ENCODE data around the gene ALDOC. TPM values are rescaled to one million over a fixed set of nuclear protein-coding genes. Genes with fewer than 3 reads are reported as not detected.

The ALDOC gene
- total and polyA plus RNA-seq, 10 donors, result 16.9 to 64.4 (median 31.6) TPM

GRCh38 chr17:28538296-28538895, 38.3 kb downstream of the ALDOC start:
- TF ChIP-seq POLR2A (IDR thresholded peaks at IDR 0.05) (no peak), POLR2AphosphoS5 (IDR thresholded peaks at IDR 0.05) (no peak), CTCF (IDR thresholded peaks at IDR 0.05 in 8 of 11, conservative IDR thresholded peaks at IDR 0.05 in 3 of 11) (no peak)
- H3K4me3 ChIP-seq, result no peak overlapping the region
- no peaks in the 10 kb centered on the region for H3K4me1 ChIP-seq
- H3K27me3 ChIP-seq (replicated peaks in 1 of 7), result no peaks in the 10 kb centered on the region
- WGBS, 5 donors, result 83 to 90% (median 89%) methylated on average over 11 to 14 of the region's 14 CpGs
- intact Hi-C loops (cut with DNase I; ENCODE audit: low total_unique reads), result no loop called here
- DNase-seq, result no peak
- no peak overlapping the region for H3K27ac ChIP-seq
- no peaks in the 10 kb centered on the region for H3K36me3 ChIP-seq
- H3K9me3 ChIP-seq, result no peaks in the 10 kb centered on the region

GRCh38 chr17:28537219-28537610, 39.5 kb downstream of the ALDOC start:
- Histone ChIP-seq H3K9me3 (no peaks in the 10 kb centered on the region), H3K4me3 (no peak overlapping the region), H3K36me3 (no peaks in the 10 kb centered on the region), H3K4me1 (no peaks in the 10 kb centered on the region), H3K27me3 (replicated peaks in 1 of 7) (no peaks in the 10 kb centered on the region), H3K27ac (no peak overlapping the region)
- TF ChIP-seq POLR2A (IDR thresholded peaks at IDR 0.05) (no peak), POLR2AphosphoS5 (IDR thresholded peaks at IDR 0.05) (no peak), CTCF (IDR thresholded peaks at IDR 0.05 in 8 of 11, conservative IDR thresholded peaks at IDR 0.05 in 3 of 11) (no peak)
- no peak for DNase-seq
- intact Hi-C loops (cut with DNase I; ENCODE audit: low total_unique reads), result no loop called here
- WGBS, 5 donors, result 69 to 88% (median 80%) methylated on average over 12 of the region's 12 CpGs

- Histone ChIP-seq H3K36me3 (no peaks in the 10 kb centered on the region), H3K27ac (no peak overlapping the region), H3K27me3 (replicated peaks in 1 of 7) (no peaks in the 10 kb centered on the region), H3K4me3 (no peak overlapping the region), H3K4me1 (no peaks in the 10 kb centered on the region), H3K9me3 (no peaks in the 10 kb centered on the region)
- no peak for TF ChIP-seq POLR2A (IDR thresholded peaks at IDR 0.05)
- no peak for TF ChIP-seq CTCF (IDR thresholded peaks at IDR 0.05 in 8 of 11, conservative IDR thresholded peaks at IDR 0.05 in 3 of 11)
- 65 to 86% (median 77%) methylated on average over 7 to 9 of the region's 9 CpGs for WGBS, 5 donors
- DNase-seq, result no peak
- intact Hi-C loops (cut with DNase I; ENCODE audit: low total_unique reads), result no loop called here
Measured at GRCh38 chr17:28536532-28537218, 40.0 kb downstream of the ALDOC start.

- Histone ChIP-seq H3K36me3 (no peaks in the 10 kb centered on the region), H3K4me3 (no peak overlapping the region), H3K27me3 (replicated peaks in 1 of 7) (peaks cover 0 to 9% (median 0%) of the 10 kb centered on the region in 7 donors), H3K27ac (no peak overlapping the region), H3K9me3 (no peaks in the 10 kb centered on the region), H3K4me1 (no peaks in the 10 kb centered on the region)
- intact Hi-C loops (cut with DNase I; ENCODE audit: low total_unique reads), result no loop called here
- TF ChIP-seq POLR2A (IDR thresholded peaks at IDR 0.05) (no peak), CTCF (IDR thresholded peaks at IDR 0.05 in 8 of 11, conservative IDR thresholded peaks at IDR 0.05 in 3 of 11) (no peak), POLR2AphosphoS5 (IDR thresholded peaks at IDR 0.05) (no peak)
- DNase-seq, result no peak
- WGBS, 5 donors, result 74 to 87% (median 84%) methylated on average over 6 to 11 of the region's 11 CpGs
Measured at GRCh38 chr17:28534740-28535375, 41.8 kb downstream of the ALDOC start.
